Hippocampal formation (tissue), 2 donors: ENCODE measurements around the gene LMX1B.
"Not testable (repeated sequence)": the region's sequence is repeated elsewhere in the genome, so short reads cannot be mapped to it uniquely, and the experiment has no call there.

Experiments
- DNase-seq, 2 donors: peaks; one replicate each; lab custom pipeline; 2025; lab: John Stamatoyannopoulos, UW

The LMX1B gene

GRCh38 chr9:126696401-126697145 lies 82.8 kb downstream of the LMX1B start:
- no peak for DNase-seq

GRCh38 chr9:126697330-126697729 lies 83.6 kb downstream of the LMX1B start:
- no peak for DNase-seq

- no peak for DNase-seq
Observed at GRCh38 chr9:126698251-126698650, 84.5 kb downstream of the LMX1B start.

GRCh38 chr9:126698756-126699155 lies 85.0 kb downstream of the LMX1B start:
- no peak for DNase-seq

GRCh38 chr9:126699401-126699881 lies 85.7 kb downstream of the LMX1B start:
- DNase-seq = no peak

GRCh38 chr9:126700296-126700695 lies 86.6 kb downstream of the LMX1B start:
- DNase-seq = no peak

GRCh38 chr9:126700903-126701812 lies 87.4 kb downstream of the LMX1B start:
- no peak for DNase-seq

GRCh38 chr9:126701813-126702140 lies 88.0 kb downstream of the LMX1B start:
- no peak for DNase-seq

- DNase-seq = no peak
Observed at GRCh38 chr9:126702151-126703001, 88.6 kb downstream of the LMX1B start.

- DNase-seq = no peak
Observed at GRCh38 chr9:126703002-126703865, 89.5 kb downstream of the LMX1B start.

GRCh38 chr9:126703866-126704156 lies 90.1 kb downstream of the LMX1B start:
- no peak for DNase-seq

GRCh38 chr9:126704157-126704891 lies 90.6 kb downstream of the LMX1B start:
- DNase-seq = peak in 1 of 2 donors; percentile 27

- peak; percentile 19 to 37 for DNase-seq
Observed at GRCh38 chr9:126704892-126705766, 91.4 kb downstream of the LMX1B start.

GRCh38 chr9:126705767-126706697 lies 92.3 kb downstream of the LMX1B start:
- DNase-seq = no peak

GRCh38 chr9:126706698-126707053 lies 92.9 kb downstream of the LMX1B start:
- no peak for DNase-seq

- no peak for DNase-seq
Observed at GRCh38 chr9:126707083-126707482, 93.4 kb downstream of the LMX1B start.

- not testable (repeated sequence) for DNase-seq
Observed at GRCh38 chr9:126707712-126708111, 94.0 kb downstream of the LMX1B start.

GRCh38 chr9:126708178-126708577 lies 94.5 kb downstream of the LMX1B start:
- DNase-seq = no peak

- DNase-seq = no peak
Observed at GRCh38 chr9:126709241-126709640, 95.5 kb downstream of the LMX1B start.
